Activated naive CD8-positive, alpha-beta T cell treated with anti-CD3 and anti-CD28 coated beads, Interleukin-2, amount 10 ng/mL, durations not matched to agents 7 days and 5 days (primary cell): ENCODE data around the gene JMJD8. TPM values are rescaled to one million over a fixed set of nuclear protein-coding genes. Genes with fewer than 3 reads are reported as not detected.

Experiments
- ATAC-seq: fragments of 150-1000 bp; cut with Tn5 transposase; one replicate; pipeline ENCODE4 v1.10.0; 2021; ENCODE audit warnings: low read depth, moderate library complexity
- POLR2A ChIA-PET: fragments of 350-600 bp; sonication (Branson Sonifier 250); formaldehyde crosslinking; loops from one replicate; lab custom pipeline; 2021; ENCODE audit warnings: antibody characterized with exemption; lab: Charles Lee
- DNase-seq: peaks from one replicate; pipeline ENCODE4 v3.0.0; 2021
- H3K27ac Mint-ChIP-seq: one replicate; pipeline ENCODE4 v1.8.0; 2022; ENCODE audit warnings: mild to moderate bottlenecking, mixed read lengths
- H3K27me3 Mint-ChIP-seq: one replicate; pipeline ENCODE4 v1.8.0; 2022; ENCODE audit warnings: mild to moderate bottlenecking, moderate library complexity, mixed read lengths
- H3K36me3 Mint-ChIP-seq: one replicate; pipeline ENCODE4 v1.8.0; 2021; ENCODE audit warnings: mild to moderate bottlenecking, mixed read lengths
- H3K4me1 Mint-ChIP-seq: one replicate; pipeline ENCODE4 v1.8.0; 2021; ENCODE audit warnings: mixed read lengths
- H3K4me3 Mint-ChIP-seq: one replicate; pipeline ENCODE4 v1.8.0; 2022; ENCODE audit warnings: mild to moderate bottlenecking, moderate library complexity, mixed read lengths
- H3K9me3 Mint-ChIP-seq: one replicate; pipeline ENCODE4 v1.8.0; 2021; ENCODE audit warnings: mixed read lengths
- total RNA-seq, 2 experiments: library from RNA; stranded (reverse); gene quantifications; one replicate each; pipeline ENCODE4 v1.2.3, GENCODE V29; 2021

JMJD8 gene
- total RNA-seq, 2 experiments from 2014 or later, result 34.0 to 38.3 TPM

GRCh38 chr16:671353-672131, 12.6 kb downstream of the JMJD8 start:
- DNase-seq (no peak), ATAC-seq (no peak)
- Mint-ChIP-seq H3K4me1 (peaks cover 5% of the 10 kb centered on the region), H3K4me3 (no peak overlapping the region), H3K9me3 (no peaks in the 10 kb centered on the region), H3K36me3 (no peaks in the 10 kb centered on the region), H3K27me3 (peaks cover 4% of the 10 kb centered on the region), H3K27ac (no peak overlapping the region)
- POLR2A ChIA-PET, result interaction anchor here (0.6 kb wide), 1 partner anchor 9 kb away, joined by 3 read pairs; the partner anchor contains the start of gene STUB1

- H3K4me3 Mint-ChIP-seq, result no peak overlapping the region
These were observed 13.4 kb downstream of the JMJD8 start for GRCh38 chr16:670485-671352.

GRCh38 chr16:669666-670065, 14.5 kb downstream of the JMJD8 start:
- Mint-ChIP-seq H3K27me3 (no peaks in the 10 kb centered on the region), H3K27ac (peak overlapping the region; percentile 9), H3K4me1 (peaks cover 4% of the 10 kb centered on the region), H3K4me3 (peak overlapping the region; percentile 22), H3K9me3 (no peaks in the 10 kb centered on the region), H3K36me3 (no peaks in the 10 kb centered on the region)
- ATAC-seq (no peak), DNase-seq (no peak)
- POLR2A ChIA-PET, result interaction anchor here (2.3 kb wide), 1 partner anchor 10 kb away, joined by 18 read pairs; the partner anchor contains the start of gene STUB1

More at GRCh38 chr16:670485-671352, 13.4 kb downstream of the JMJD8 start:
- Mint-ChIP-seq H3K9me3 (no peaks in the 10 kb centered on the region), H3K27ac (no peak overlapping the region), H3K4me1 (peaks cover 5% of the 10 kb centered on the region), H3K36me3 (no peaks in the 10 kb centered on the region), H3K27me3 (peaks cover 4% of the 10 kb centered on the region)
- POLR2A ChIA-PET, result interaction anchor here (0.6 kb wide), 1 partner anchor 10 kb away, joined by 3 read pairs; the partner anchor contains the start of gene STUB1
- ATAC-seq (no peak), DNase-seq (no peak)

- H3K4me3 Mint-ChIP-seq, result peak overlapping the region; percentile 78
- H3K9me3 Mint-ChIP-seq, result no peaks in the 10 kb centered on the region
- ATAC-seq (peak; percentile 3), DNase-seq (peak; percentile 58)
- H3K36me3 Mint-ChIP-seq, result no peaks in the 10 kb centered on the region
- peak overlapping the region; percentile 61 for H3K27ac Mint-ChIP-seq
- H3K27me3 Mint-ChIP-seq, result no peaks in the 10 kb centered on the region
- peaks cover 4% of the 10 kb centered on the region for H3K4me1 Mint-ChIP-seq
- POLR2A ChIA-PET, result interaction anchor here (0.5 to 2.5 kb wide), 6 partner anchors 11 to 92 kb away, joined by 3 to 18 read pairs (median 6); partner anchors contain the start of genes MSLN, STUB1, WDR24 and WDR90
These were observed 15.5 kb downstream of the JMJD8 start for GRCh38 chr16:668519-669171.

- H3K27me3 Mint-ChIP-seq, result no peaks in the 10 kb centered on the region
- peaks cover 4% of the 10 kb centered on the region for H3K4me1 Mint-ChIP-seq
- DNase-seq (peak; percentile 97), ATAC-seq (peak; percentile 92)
- peak within 1 kb of the TSS; percentile 84 for H3K27ac Mint-ChIP-seq
- H3K4me3 Mint-ChIP-seq, result peak within 1 kb of the TSS; percentile 78
- POLR2A ChIA-PET, result interaction anchor here (0.5 to 2.5 kb wide), 8 partner anchors 11 to 434 kb away, joined by 3 to 18 read pairs (median 4); partner anchors contain the start of genes CIAO3, METTL26, STUB1 and WDR24
- peaks cover 1% of the 10 kb centered on the region for H3K36me3 Mint-ChIP-seq
- no peaks in the 10 kb centered on the region for H3K9me3 Mint-ChIP-seq
These were observed 16.2 kb downstream of the JMJD8 start, which contains the start of gene RHOT2 for GRCh38 chr16:667780-668518. Gene RHOT2 (plus strand): TSS chr16:668132. CDS start chr16:668200, 68 bp downstream.

- POLR2A ChIA-PET, result interaction anchor here (0.5 to 2.5 kb wide), 8 partner anchors 12 to 433 kb away, joined by 3 to 18 read pairs (median 4); partner anchors contain the start of genes CIAO3, METTL26, STUB1 and WDR24
- ATAC-seq, result peak; percentile 1
- peak overlapping the region; percentile 84 for H3K27ac Mint-ChIP-seq
These were observed 16.9 kb downstream of the JMJD8 start for GRCh38 chr16:667113-667779.

GRCh38 chr16:666572-666971, 17.6 kb downstream of the JMJD8 start:
- H3K36me3 Mint-ChIP-seq, result peaks cover 2% of the 10 kb centered on the region
- H3K9me3 Mint-ChIP-seq, result no peaks in the 10 kb centered on the region
- ATAC-seq (no peak), DNase-seq (no peak)
- no peak overlapping the region for H3K27ac Mint-ChIP-seq
- POLR2A ChIA-PET, result interaction anchor here (1.7 to 2.5 kb wide), 2 partner anchors 23 to 31 kb away, joined by 4 to 9 read pairs; partner anchors contain the start of genes METTL26 and WDR24
- peaks cover 4% of the 10 kb centered on the region for H3K4me1 Mint-ChIP-seq
- H3K4me3 Mint-ChIP-seq, result no peak overlapping the region
- no peaks in the 10 kb centered on the region for H3K27me3 Mint-ChIP-seq

More at GRCh38 chr16:667113-667779, 16.9 kb downstream of the JMJD8 start:
- Mint-ChIP-seq H3K27me3 (no peaks in the 10 kb centered on the region), H3K4me3 (peak overlapping the region; percentile 78), H3K36me3 (peaks cover 2% of the 10 kb centered on the region), H3K9me3 (no peaks in the 10 kb centered on the region), H3K4me1 (peaks cover 4% of the 10 kb centered on the region)
- DNase-seq, result no peak

GRCh38 chr16:662597-662996, 21.5 kb downstream of the JMJD8 start:
- DNase-seq, result no peak
- Mint-ChIP-seq H3K9me3 (no peaks in the 10 kb centered on the region), H3K27me3 (no peaks in the 10 kb centered on the region), H3K4me3 (no peak overlapping the region), H3K4me1 (peaks cover 2% of the 10 kb centered on the region), H3K27ac (no peak overlapping the region), H3K36me3 (peaks cover 2% of the 10 kb centered on the region)
- POLR2A ChIA-PET, result interaction anchor here (0.7 to 1.2 kb wide), 2 partner anchors 12 to 13 kb away, joined by 3 read pairs; partner anchors contain the start of gene WDR90
- no peak for ATAC-seq

GRCh38 chr16:662095-662494, 22.0 kb downstream of the JMJD8 start:
- peaks cover 2% of the 10 kb centered on the region for H3K36me3 Mint-ChIP-seq
- peaks cover 2% of the 10 kb centered on the region for H3K4me1 Mint-ChIP-seq
- ATAC-seq (no peak), DNase-seq (no peak)
- no peaks in the 10 kb centered on the region for H3K27me3 Mint-ChIP-seq
- no peak overlapping the region for H3K4me3 Mint-ChIP-seq
- no peaks in the 10 kb centered on the region for H3K9me3 Mint-ChIP-seq
- no peak overlapping the region for H3K27ac Mint-ChIP-seq
- POLR2A ChIA-PET, result interaction anchor here (0.7 to 1.2 kb wide), 2 partner anchors 11 to 13 kb away, joined by 3 read pairs; partner anchors contain the start of gene WDR90

- no peaks in the 10 kb centered on the region for H3K9me3 Mint-ChIP-seq
- H3K4me3 Mint-ChIP-seq, result no peak overlapping the region
- POLR2A ChIA-PET, result interaction anchor here (1.2 kb wide), 1 partner anchor 12 kb away, joined by 3 read pairs; the partner anchor contains the start of gene WDR90
- H3K36me3 Mint-ChIP-seq, result peaks cover 2% of the 10 kb centered on the region
- ATAC-seq (no peak), DNase-seq (no peak)
- no peak overlapping the region for H3K27ac Mint-ChIP-seq
- no peaks in the 10 kb centered on the region for H3K27me3 Mint-ChIP-seq
- peaks cover 2% of the 10 kb centered on the region for H3K4me1 Mint-ChIP-seq
These were observed 22.8 kb downstream of the JMJD8 start for GRCh38 chr16:661184-661821.
